ENCODE data around the gene MBD3L1. TPM values are rescaled to one million over a fixed set of nuclear protein-coding genes. Genes with fewer than 3 reads are reported as not detected.
A peak's percentile ranks its signal among the peaks of the same experiment; 100 is the strongest.

MBD3L1 gene
- total RNA-seq: not detected
- polyA plus RNA-seq: not detected

- Histone ChIP-seq H3K4me3 (peak within 1 kb of the TSS; percentile 77 to 92 (median 82)), H3K4me1 (peaks cover 0 to 20% (median 11%) of the 10 kb centered on the region in 4 donors), H3K36me3 (peaks cover 0 to 38% (median 0%) of the 10 kb centered on the region in 4 donors), H3K27me3 (no peaks in the 10 kb centered on the region), H3K27ac (peak within 1 kb of the TSS; percentile 90 to 98 (median 94)), H3K9me3 (no peaks in the 10 kb centered on the region)
- intact Hi-C loops (cut with DNase I): loop anchor here (2.0 to 10.0 kb wide), 6 partner anchors 245 to 1000 kb away; partner anchors contain the start of genes CTXN1, NDUFA7, RPS28 and SNAPC2
- WGBS, 2 donors: 1 to 3% methylated on average over 78 of the region's 78 CpGs
- TF ChIP-seq POLR2A (IDR thresholded peaks at IDR 0.05) (peak; percentile 65 to 85), POLR2AphosphoS5 (IDR thresholded peaks at IDR 0.05) (peak; percentile 87 to 97 (median 92)), EP300 (IDR thresholded peaks at IDR 0.05) (no peak)
- TF ChIP-seq, protein P1, sequence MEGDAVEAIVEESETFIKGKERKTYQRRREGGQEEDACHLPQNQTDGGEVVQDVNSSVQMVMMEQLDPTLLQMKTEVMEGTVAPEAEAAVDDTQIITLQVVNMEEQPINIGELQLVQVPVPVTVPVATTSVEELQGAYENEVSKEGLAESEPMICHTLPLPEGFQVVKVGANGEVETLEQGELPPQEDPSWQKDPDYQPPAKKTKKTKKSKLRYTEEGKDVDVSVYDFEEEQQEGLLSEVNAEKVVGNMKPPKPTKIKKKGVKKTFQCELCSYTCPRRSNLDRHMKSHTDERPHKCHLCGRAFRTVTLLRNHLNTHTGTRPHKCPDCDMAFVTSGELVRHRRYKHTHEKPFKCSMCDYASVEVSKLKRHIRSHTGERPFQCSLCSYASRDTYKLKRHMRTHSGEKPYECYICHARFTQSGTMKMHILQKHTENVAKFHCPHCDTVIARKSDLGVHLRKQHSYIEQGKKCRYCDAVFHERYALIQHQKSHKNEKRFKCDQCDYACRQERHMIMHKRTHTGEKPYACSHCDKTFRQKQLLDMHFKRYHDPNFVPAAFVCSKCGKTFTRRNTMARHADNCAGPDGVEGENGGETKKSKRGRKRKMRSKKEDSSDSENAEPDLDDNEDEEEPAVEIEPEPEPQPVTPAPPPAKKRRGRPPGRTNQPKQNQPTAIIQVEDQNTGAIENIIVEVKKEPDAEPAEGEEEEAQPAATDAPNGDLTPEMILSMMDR (IDR thresholded peaks at IDR 0.05): peak in 2 of 4 experiments; percentile 21 to 29
- peak; percentile 99 for DNase-seq
These were observed at the start of gene MBD3L1, which contains the start of gene ZNF558 for GRCh38 chr19:8832132-8833021. TSS of gene MBD3L1 (plus strand) at chr19:8832377. CDS start at chr19:8842679, 10,302 bp downstream. TSS of gene ZNF558 (minus strand) at chr19:8832304. CDS start at chr19:8822659, 9,645 bp downstream.

DNA sequence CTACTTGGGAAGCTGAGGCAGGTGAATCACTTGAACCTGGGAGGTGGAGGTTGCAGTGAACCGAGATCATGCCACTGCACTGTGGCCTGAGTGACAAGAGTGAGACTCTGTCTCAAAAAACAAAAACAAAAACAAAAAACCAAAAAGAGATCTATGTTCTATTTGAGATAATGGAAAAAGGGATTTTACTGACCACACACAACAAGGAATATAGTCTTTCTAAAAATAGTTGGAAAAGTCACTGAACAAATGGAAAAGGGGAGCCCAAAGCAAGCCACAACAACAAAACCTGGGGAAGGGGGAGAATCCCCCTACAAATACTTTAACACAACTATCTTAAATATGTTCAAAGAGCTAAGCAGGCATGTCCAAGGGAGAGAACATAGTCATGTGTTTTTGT, 37.4 kb upstream of the MBD3L1 start:
- TF ChIP-seq, protein P1 (IDR thresholded peaks at IDR 0.05): no peak
- TF ChIP-seq POLR2A (IDR thresholded peaks at IDR 0.05): no peak
- TF ChIP-seq EP300 (IDR thresholded peaks at IDR 0.05): no peak
- TF ChIP-seq POLR2AphosphoS5 (IDR thresholded peaks at IDR 0.05): no peak
- Histone ChIP-seq H3K9me3 (peaks cover 3 to 16% (median 7%) of the 10 kb centered on the region in 4 donors), H3K36me3 (no peaks in the 10 kb centered on the region), H3K4me3 (no peak overlapping the region), H3K27ac (no peak overlapping the region), H3K27me3 (no peaks in the 10 kb centered on the region), H3K4me1 (no peaks in the 10 kb centered on the region)
- WGBS, 2 donors: 63 to 67% methylated on average over 1 of the region's 1 CpG
- DNase-seq: no peak
- intact Hi-C loops (cut with DNase I): no loop called here

DNA sequence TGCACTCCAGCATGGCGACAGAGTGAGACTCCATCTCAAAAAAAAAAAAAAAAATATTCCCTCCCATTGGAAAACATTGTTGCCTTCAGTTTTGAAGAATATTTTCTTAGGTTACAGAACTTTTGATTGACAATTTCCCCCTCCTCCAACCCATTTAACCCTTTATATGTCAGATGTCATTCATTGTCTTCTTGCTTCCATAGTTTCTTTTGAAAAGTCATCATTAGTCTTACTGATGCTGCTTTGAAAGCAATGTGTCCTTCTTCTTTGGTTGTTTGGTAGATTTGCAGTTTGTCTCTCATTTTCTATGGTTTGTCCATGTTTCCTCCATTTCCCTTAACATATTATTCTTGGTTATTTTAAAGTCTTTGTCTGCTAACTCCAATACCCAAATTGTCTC, 25.5 kb upstream of the MBD3L1 start:
- Histone ChIP-seq H3K36me3 (peaks cover 25 to 83% (median 49%) of the 10 kb centered on the region in 4 donors), H3K27ac (no peak overlapping the region), H3K9me3 (peaks cover 43 to 71% (median 66%) of the 10 kb centered on the region in 4 donors), H3K27me3 (no peaks in the 10 kb centered on the region), H3K4me3 (no peak overlapping the region), H3K4me1 (no peaks in the 10 kb centered on the region)
- 91 to 96% methylated on average over 1 of the region's 1 CpG for WGBS, 2 donors
- TF ChIP-seq POLR2A (IDR thresholded peaks at IDR 0.05): no peak
- TF ChIP-seq, protein P1 (IDR thresholded peaks at IDR 0.05): no peak
- DNase-seq: no peak
- intact Hi-C loops (cut with DNase I): no loop called here

- H3K27me3 ChIP-seq: no peaks in the 10 kb centered on the region
- H3K27ac ChIP-seq: no peak overlapping the region
- H3K4me3 ChIP-seq: no peak overlapping the region
- no peak for DNase-seq
- H3K9me3 ChIP-seq: peaks cover 69 to 92% (median 83%) of the 10 kb centered on the region in 4 donors
- 97% methylated on average over 10 of the region's 10 CpGs for WGBS, 2 donors
- H3K4me1 ChIP-seq: no peaks in the 10 kb centered on the region
- intact Hi-C loops (cut with DNase I): no loop called here
- TF ChIP-seq POLR2A (IDR thresholded peaks at IDR 0.05) (no peak), POLR2AphosphoS5 (IDR thresholded peaks at IDR 0.05) (no peak), EP300 (IDR thresholded peaks at IDR 0.05) (no peak)
- TF ChIP-seq, protein P1 (IDR thresholded peaks at IDR 0.05): no peak
- peaks cover 70 to 100% (median 83%) of the 10 kb centered on the region in 4 donors for H3K36me3 ChIP-seq
These were observed 20.6 kb upstream of the MBD3L1 start for GRCh38 chr19:8811315-8812172.

Measured in sigmoid colon (tissue), 7 donors.